Activated CD8-positive, alpha-beta memory T cell treated with anti-CD3 and anti-CD28 coated beads, Interleukin-2, amount 50 U/mL, for 4 hours (primary cell): ENCODE measurements around the gene BCCIP.

Experiments
- DNase-seq: peaks from one replicate; pipeline ENCODE4 v3.0.0-alpha.2; 2020

Gene BCCIP

GRCh38 chr10:125799451-125800182, 23.7 kb upstream of the BCCIP start:
- DNase-seq: no peak

GRCh38 chr10:125801574-125801973, 21.8 kb upstream of the BCCIP start:
- DNase-seq: no peak

GRCh38 chr10:125802131-125802530, 21.2 kb upstream of the BCCIP start:
- DNase-seq: no peak

- DNase-seq: no peak
These were observed 20.6 kb upstream of the BCCIP start for GRCh38 chr10:125802739-125803138.

GRCh38 chr10:125808047-125808446, 15.3 kb upstream of the BCCIP start:
- DNase-seq: no peak

- no peak for DNase-seq
These were observed 12.1 kb upstream of the BCCIP start for GRCh38 chr10:125811251-125811650.

- DNase-seq: no peak
These were observed 11.1 kb upstream of the BCCIP start for GRCh38 chr10:125812128-125812750.

GRCh38 chr10:125815764-125816163, 7.6 kb upstream of the BCCIP start:
- DNase-seq: no peak

- no peak for DNase-seq
These were observed 6.8 kb upstream of the BCCIP start for GRCh38 chr10:125816548-125816947.

- no peak for DNase-seq
These were observed 5.9 kb upstream of the BCCIP start for GRCh38 chr10:125817337-125817946.

- DNase-seq: no peak
These were observed 2.6 kb upstream of the BCCIP start for GRCh38 chr10:125820701-125821100.

- DNase-seq: no peak
These were observed 411 bp downstream of the BCCIP start for GRCh38 chr10:125823663-125824251.

GRCh38 chr10:125824736-125825135, 1.4 kb downstream of the BCCIP start:
- no peak for DNase-seq

- no peak for DNase-seq
These were observed 3.8 kb downstream of the BCCIP start for GRCh38 chr10:125827133-125827532.

- DNase-seq: no peak
These were observed 5.0 kb downstream of the BCCIP start for GRCh38 chr10:125828311-125828710.

GRCh38 chr10:125836746-125837145, 13.4 kb downstream of the BCCIP start:
- DNase-seq: no peak

- no peak for DNase-seq
These were observed 15.6 kb downstream of the BCCIP start for GRCh38 chr10:125838802-125839575.

GRCh38 chr10:125840406-125840805, 17.1 kb downstream of the BCCIP start:
- DNase-seq: no peak

GRCh38 chr10:125840955-125841354, 17.6 kb downstream of the BCCIP start:
- DNase-seq: no peak

GRCh38 chr10:125843603-125844329, 20.4 kb downstream of the BCCIP start:
- no peak for DNase-seq

GRCh38 chr10:125844751-125845221, 21.4 kb downstream of the BCCIP start:
- DNase-seq: no peak

GRCh38 chr10:125845617-125846016, 22.3 kb downstream of the BCCIP start:
- DNase-seq: no peak
